Skeletal muscle satellite cell (primary cell): ENCODE measurements around the gene EIF4G1.

Experiments used
- H3K27me3 ChIP-seq: 2 replicates; pipeline ENCODE4 v1.7.0; 2013; ENCODE audit warnings: low read length; ENCODE audit not compliant: control insufficient read depth, insufficient read depth
- H3K36me3 ChIP-seq: 2 replicates; pipeline ENCODE4 v1.7.0; 2013; ENCODE audit warnings: mild to moderate bottlenecking, control low read depth, low read length; ENCODE audit not compliant: insufficient read depth
- H3K4me1 ChIP-seq: 2 replicates; pipeline ENCODE4 v1.7.0; 2013; ENCODE audit warnings: low read length; ENCODE audit not compliant: control insufficient read depth, insufficient read depth
- H3K4me2 ChIP-seq: 2 replicates; pipeline ENCODE4 v1.7.0; 2013; ENCODE audit warnings: mild to moderate bottlenecking, low read length
- H3K4me3 ChIP-seq: 2 replicates; pipeline ENCODE4 v1.7.0; 2013; ENCODE audit warnings: low read length
- H3K9ac ChIP-seq: 2 replicates; pipeline ENCODE4 v1.7.0; 2013; ENCODE audit warnings: mild to moderate bottlenecking, low read depth, low read length, moderate library complexity
- H3K9me3 ChIP-seq: replicated peaks from 2 replicates; pipeline ENCODE4 v1.7.0; 2013; ENCODE audit warnings: mild to moderate bottlenecking, control low read depth, low read length

Gene EIF4G1

DNA sequence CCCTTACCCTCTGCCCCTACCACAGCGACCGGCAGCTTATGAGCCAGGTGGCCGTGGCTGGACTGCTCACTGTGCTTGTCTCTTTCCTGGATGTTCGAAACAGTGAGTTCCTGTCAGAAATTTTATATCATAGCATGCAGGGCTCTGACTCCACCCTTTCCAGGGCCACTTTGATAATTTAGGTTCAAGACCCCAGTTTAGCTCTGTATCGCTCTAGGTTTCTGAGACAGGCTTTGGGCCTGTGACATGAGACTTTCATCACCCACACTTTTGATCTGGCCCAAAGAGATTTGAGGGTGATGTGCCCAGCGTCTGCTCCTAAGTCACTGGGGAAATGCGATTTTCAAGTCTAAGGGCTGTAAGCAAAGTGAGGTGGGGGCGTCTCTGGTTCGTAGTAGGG lies 6.5 kb upstream of the EIF4G1 start:
- Histone ChIP-seq H3K9ac (no peak overlapping the region), H3K9me3 (no peaks in the 10 kb centered on the region), H3K4me1 (no peaks in the 10 kb centered on the region), H3K27me3 (no peaks in the 10 kb centered on the region), H3K4me2 (no peak overlapping the region), H3K4me3 (no peak overlapping the region), H3K36me3 (peaks cover 61% of the 10 kb centered on the region)

DNA sequence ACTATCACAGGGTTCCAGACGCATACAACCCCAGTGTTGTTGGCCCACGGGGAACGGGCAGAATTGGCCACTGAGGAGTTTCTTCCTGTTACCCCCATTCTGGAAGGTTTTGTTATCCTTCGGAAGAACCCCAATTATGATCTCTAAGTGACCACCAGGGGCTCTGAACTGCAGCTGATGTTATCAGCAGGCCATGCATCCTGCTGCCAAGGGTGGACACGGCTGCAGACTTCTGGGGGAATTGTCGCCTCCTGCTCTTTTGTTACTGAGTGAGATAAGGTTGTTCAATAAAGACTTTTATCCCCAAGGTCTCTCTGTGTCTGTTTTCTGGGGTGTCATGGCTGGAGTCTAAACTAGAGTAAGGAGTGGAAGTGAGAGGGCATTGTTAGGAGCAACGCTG lies 5.7 kb upstream of the EIF4G1 start:
- no peak overlapping the region for H3K4me2 ChIP-seq
- H3K36me3 ChIP-seq = peaks cover 53% of the 10 kb centered on the region

DNA sequence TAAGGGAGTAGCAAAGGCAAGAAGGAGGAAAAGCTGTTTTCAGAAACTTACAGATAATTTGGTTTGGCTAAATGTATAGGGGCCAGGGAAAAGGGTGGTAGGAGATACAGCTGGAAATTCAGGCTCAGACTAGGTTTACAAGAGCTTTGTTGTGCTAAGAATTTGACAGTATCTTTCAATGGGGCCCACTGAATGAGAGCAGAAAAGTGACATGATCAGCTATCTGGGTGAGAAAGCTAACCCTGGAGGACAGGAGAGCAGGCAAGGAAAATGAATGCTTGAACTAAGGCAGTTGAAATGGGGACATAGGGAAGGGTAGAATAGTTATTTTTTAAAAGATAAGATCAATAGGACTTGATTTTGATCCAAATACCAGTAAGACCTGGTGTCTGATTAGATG lies 2.8 kb upstream of the EIF4G1 start:
- Histone ChIP-seq H3K27me3 (no peaks in the 10 kb centered on the region), H3K36me3 (peaks cover 32% of the 10 kb centered on the region), H3K4me2 (no peak overlapping the region), H3K9ac (no peak overlapping the region), H3K4me3 (no peak overlapping the region), H3K9me3 (no peaks in the 10 kb centered on the region), H3K4me1 (peaks cover 4% of the 10 kb centered on the region)

More for the DNA sequence above, 5.7 kb upstream of the EIF4G1 start:
- Histone ChIP-seq H3K9me3 (no peaks in the 10 kb centered on the region), H3K4me1 (no peaks in the 10 kb centered on the region), H3K27me3 (no peaks in the 10 kb centered on the region), H3K9ac (no peak overlapping the region), H3K4me3 (no peak overlapping the region)

DNA sequence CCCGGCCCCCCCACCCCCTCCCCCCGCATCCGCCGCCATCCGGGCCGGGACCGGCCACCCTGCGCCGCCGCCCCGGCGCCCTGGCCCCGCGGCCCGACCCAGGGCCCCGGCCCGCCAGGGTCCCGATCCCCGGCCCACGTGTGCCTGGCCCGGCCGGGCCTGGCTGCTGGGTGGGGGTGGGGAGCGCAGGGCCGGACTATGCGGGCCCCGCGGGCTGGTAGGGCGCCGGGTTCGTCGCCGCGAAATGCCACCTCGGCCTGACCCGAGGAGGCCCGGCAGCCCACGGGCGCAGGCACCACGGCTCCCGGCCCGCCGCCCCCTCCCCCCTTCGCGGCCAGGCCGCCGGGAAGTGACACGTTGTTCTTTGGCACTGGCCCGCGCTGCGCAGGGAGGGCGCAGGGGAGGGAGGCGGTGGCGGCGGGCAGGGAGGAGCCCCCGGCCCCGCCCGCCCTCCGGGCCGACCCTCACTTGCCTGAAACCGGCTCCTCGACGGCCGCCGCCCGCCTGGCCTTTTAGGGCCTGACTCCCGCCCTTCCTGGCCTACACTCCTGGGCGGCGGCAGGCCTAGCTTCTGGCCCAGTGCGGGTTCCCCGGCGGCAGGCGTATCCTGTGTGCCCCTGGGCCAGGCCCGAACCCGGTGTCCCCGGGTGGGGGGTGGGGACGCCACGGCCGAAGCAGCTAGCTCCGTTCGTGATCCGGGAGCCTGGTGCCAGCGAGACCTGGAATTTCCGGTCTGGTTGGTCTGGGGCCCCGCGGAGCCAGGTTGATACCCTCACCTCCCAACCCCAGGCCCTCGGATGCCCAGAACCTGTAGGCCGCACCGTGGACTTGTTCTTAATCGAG lies 515 bp downstream of the EIF4G1 start:
- H3K4me1 ChIP-seq = peaks cover 31% of the 10 kb centered on the region
- H3K36me3 ChIP-seq = peaks cover 23% of the 10 kb centered on the region
- peak overlapping the region; percentile 85 for H3K4me2 ChIP-seq
- H3K4me3 ChIP-seq = peak overlapping the region; percentile 83
- no peaks in the 10 kb centered on the region for H3K27me3 ChIP-seq
- H3K9ac ChIP-seq = peak overlapping the region; percentile 99
- H3K9me3 ChIP-seq = no peaks in the 10 kb centered on the region

DNA sequence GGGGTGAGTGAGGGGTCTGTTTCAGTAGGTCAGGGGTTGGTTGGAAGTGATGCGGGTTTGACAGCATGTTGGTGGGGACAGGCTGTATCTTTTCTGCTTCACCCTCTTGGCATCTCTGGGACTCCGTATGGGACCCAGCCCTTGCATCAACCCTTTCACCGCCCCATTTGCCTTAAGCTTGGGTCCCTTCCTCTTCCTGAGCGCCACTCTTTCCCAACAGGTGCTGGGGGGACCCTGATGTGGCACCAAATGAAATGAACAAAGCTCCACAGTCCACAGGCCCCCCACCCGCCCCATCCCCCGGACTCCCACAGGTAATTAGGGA lies 1.1 kb downstream of the EIF4G1 start:
- peaks cover 36% of the 10 kb centered on the region for H3K4me1 ChIP-seq
- H3K36me3 ChIP-seq = peaks cover 27% of the 10 kb centered on the region
- peak overlapping the region; percentile 99 for H3K9ac ChIP-seq
- no peaks in the 10 kb centered on the region for H3K27me3 ChIP-seq
- H3K9me3 ChIP-seq = no peaks in the 10 kb centered on the region
- peak overlapping the region; percentile 83 for H3K4me3 ChIP-seq
- H3K4me2 ChIP-seq = peak overlapping the region; percentile 85

DNA sequence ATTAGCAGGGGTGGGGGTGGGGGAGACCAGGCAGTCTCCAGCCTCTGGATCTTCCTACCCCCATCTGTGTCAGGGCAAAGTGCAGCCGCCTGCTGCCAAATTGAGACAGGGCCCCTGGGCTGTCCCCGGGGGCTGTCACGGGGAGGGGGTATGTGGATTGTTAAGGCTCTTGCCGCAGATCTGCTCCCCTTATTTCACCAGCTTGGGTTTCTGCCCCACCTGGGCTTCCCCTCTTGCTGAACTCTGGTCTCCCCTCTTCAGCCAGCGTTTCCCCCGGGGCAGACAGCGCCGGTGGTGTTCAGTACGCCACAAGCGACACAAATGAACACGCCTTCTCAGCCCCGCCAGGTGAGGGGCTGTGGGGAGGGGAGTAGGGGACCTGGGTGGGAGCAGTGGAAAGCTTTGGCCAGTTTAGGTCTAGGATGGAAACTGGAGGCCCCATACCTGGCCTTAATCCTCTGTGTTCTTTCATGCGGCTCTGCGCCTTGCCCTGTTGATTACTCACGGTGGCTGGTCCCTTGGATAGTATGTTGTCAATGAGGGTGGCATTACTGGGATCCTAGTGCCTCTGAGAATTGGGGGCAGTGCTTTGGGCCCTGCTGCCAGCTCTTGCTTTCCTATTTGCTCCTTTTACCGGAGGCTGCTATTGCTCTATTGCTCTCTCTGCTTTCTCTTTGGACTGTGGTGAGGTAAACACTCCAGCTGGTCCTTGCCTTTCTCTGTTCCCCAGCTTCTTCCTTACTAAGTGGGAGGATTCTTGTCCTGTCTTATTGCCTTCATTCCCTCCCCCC lies 1.7 kb downstream of the EIF4G1 start:
- peaks cover 40% of the 10 kb centered on the region for H3K4me1 ChIP-seq
- H3K36me3 ChIP-seq = peaks cover 33% of the 10 kb centered on the region
- H3K4me3 ChIP-seq = peak overlapping the region; percentile 83
- no peaks in the 10 kb centered on the region for H3K27me3 ChIP-seq
- H3K4me2 ChIP-seq = peak overlapping the region; percentile 85
- peak overlapping the region; percentile 99 for H3K9ac ChIP-seq
- no peaks in the 10 kb centered on the region for H3K9me3 ChIP-seq

DNA sequence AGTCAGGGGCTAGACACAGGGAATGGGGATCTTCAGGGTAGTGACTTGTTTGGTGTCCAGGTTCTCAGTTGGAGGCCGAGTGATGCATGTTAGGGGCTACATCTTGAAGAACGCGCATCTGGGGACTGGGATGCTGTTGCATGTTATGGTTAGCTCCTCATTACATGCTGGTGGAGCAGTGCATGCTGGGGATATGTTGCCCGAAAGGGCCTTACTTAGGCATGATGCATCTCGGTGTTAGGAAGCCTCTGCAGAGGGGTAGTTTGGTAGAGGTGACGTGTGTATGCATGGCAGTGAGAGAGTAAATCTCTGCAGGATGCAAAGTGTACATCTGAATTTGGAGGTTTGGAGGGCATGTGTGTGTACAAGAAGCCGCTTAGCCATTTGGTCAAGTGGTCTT lies 2.4 kb downstream of the EIF4G1 start:
- Histone ChIP-seq H3K36me3 (peaks cover 40% of the 10 kb centered on the region), H3K9ac (peak overlapping the region; percentile 99), H3K4me3 (peak overlapping the region; percentile 83), H3K27me3 (no peaks in the 10 kb centered on the region), H3K9me3 (no peaks in the 10 kb centered on the region), H3K4me1 (peaks cover 40% of the 10 kb centered on the region), H3K4me2 (peak overlapping the region; percentile 85)

DNA sequence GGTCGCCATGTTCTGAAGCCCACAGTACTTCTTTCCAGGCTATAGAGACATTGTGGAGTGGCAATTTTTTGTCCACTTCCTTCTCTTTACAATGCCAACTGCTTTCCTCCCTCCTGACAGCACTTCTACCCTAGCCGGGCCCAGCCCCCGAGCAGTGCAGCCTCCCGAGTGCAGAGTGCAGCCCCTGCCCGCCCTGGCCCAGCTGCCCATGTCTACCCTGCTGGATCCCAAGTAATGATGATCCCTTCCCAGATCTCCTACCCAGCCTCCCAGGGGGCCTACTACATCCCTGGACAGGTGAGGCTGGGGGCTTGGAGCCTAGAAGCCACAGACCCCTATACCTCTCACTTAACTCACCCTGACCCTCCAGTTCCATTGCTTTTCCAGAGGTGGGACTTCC lies 2.8 kb downstream of the EIF4G1 start:
- H3K4me1 ChIP-seq = peaks cover 40% of the 10 kb centered on the region
- no peaks in the 10 kb centered on the region for H3K27me3 ChIP-seq
- peak overlapping the region; percentile 37 for H3K9ac ChIP-seq
- H3K4me3 ChIP-seq = peak overlapping the region; percentile 83
- peaks cover 44% of the 10 kb centered on the region for H3K36me3 ChIP-seq
- no peaks in the 10 kb centered on the region for H3K9me3 ChIP-seq
- peak overlapping the region; percentile 85 for H3K4me2 ChIP-seq

DNA sequence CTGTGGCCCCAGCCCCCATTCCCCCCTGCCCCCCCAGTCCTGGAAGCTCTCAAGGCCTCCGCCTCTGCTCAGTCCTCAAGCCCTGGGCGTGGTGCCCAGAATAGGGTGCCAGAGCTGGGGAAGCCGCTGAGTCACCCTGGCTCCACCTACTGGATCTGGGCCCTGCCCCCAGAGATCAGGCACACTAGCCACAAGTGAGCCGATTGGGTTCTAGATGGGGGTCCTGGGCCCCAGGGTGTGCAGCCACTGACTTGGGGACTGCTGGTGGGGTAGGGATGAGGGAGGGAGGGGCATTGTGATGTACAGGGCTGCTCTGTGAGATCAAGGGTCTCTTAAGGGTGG lies 5.7 kb downstream of the EIF4G1 start:
- H3K36me3 ChIP-seq = peaks cover 73% of the 10 kb centered on the region
- H3K4me2 ChIP-seq = peak overlapping the region; percentile 80
- H3K27me3 ChIP-seq = no peaks in the 10 kb centered on the region
- peaks cover 40% of the 10 kb centered on the region for H3K4me1 ChIP-seq
- peak overlapping the region; percentile 67 for H3K9ac ChIP-seq
- no peaks in the 10 kb centered on the region for H3K9me3 ChIP-seq
- H3K4me3 ChIP-seq = peak overlapping the region; percentile 59

DNA sequence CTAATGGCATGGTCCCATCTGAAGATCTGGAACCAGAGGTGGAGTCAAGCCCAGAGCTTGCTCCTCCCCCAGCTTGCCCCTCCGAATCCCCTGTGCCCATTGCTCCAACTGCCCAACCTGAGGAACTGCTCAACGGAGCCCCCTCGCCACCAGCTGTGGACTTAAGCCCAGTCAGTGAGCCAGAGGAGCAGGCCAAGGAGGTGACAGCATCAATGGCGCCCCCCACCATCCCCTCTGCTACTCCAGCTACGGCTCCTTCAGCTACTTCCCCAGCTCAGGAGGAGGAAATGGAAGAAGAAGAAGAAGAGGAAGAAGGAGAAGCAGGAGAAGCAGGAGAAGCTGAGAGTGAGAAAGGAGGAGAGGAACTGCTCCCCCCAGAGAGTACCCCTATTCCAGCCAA lies 7.3 kb downstream of the EIF4G1 start:
- Histone ChIP-seq H3K27me3 (no peaks in the 10 kb centered on the region), H3K36me3 (peaks cover 82% of the 10 kb centered on the region), H3K9ac (peak overlapping the region; percentile 18), H3K4me1 (peaks cover 35% of the 10 kb centered on the region), H3K4me2 (no peak overlapping the region), H3K9me3 (no peaks in the 10 kb centered on the region), H3K4me3 (no peak overlapping the region)

DNA sequence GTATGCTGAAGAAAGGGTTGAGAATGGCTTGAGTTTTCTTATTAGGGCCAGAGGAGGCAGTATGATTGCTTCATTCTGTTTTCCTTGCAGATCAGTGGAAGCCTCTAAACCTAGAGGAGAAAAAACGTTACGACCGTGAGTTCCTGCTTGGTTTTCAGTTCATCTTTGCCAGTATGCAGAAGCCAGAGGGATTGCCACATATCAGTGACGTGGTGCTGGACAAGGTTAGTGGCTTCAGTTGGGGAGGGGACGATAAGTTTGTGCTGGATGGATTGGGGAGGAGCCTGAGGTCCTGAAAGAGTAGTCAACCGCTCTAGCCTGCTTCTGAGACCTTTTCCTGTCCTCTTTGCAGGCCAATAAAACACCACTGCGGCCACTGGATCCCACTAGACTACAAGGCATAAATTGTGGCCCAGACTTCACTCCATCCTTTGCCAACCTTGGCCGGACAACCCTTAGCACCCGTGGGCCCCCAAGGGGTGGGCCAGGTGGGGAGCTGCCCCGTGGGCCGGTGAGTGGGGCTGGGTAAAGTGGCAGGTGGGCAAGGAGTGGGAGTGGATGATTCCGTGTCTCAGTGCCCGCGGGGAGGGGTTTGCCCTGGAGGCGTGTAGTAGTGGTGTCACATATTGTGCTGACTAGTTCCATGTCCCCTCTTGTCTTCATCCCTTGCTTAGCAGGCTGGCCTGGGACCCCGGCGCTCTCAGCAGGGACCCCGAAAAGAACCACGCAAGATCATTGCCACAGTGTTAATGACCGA lies 8.5 kb downstream of the EIF4G1 start:
- Histone ChIP-seq H3K9me3 (no peaks in the 10 kb centered on the region), H3K27me3 (no peaks in the 10 kb centered on the region), H3K9ac (no peak overlapping the region), H3K4me1 (peaks cover 23% of the 10 kb centered on the region), H3K4me3 (no peak overlapping the region), H3K36me3 (peaks cover 82% of the 10 kb centered on the region), H3K4me2 (no peak overlapping the region)
